Keratinocyte (primary cell): Measurements from ENCODE around the gene STK24.

Experiments used
- EZH2 ChIP-seq: IDR thresholded peaks from one replicate; pipeline ENCODE4 v1.6.1; 2012; ENCODE audit warnings: inconsistent platforms, mild to moderate bottlenecking, low read length, moderate library complexity
- TF ChIP-seq, protein P1 (sequence below), 3 experiments: IDR thresholded peaks in 1 of 3; conservative IDR thresholded peaks in 1 of 3; optimal IDR thresholded peaks in 1 of 3; 2 replicates in 2 of 3; 3 replicates in 1 of 3; pipeline versions ENCODE3 to v1.5.1; 2011; ENCODE audit warnings: low read length in 3 of 3, mild to moderate bottlenecking in 3 of 3, moderate library complexity in 2 of 3, control low read depth in 1 of 3, inconsistent platforms in 1 of 3; ENCODE audit not compliant: insufficient read depth in 2 of 3; ENCODE audit errors: extremely low read depth in 1 of 3

DNA sequence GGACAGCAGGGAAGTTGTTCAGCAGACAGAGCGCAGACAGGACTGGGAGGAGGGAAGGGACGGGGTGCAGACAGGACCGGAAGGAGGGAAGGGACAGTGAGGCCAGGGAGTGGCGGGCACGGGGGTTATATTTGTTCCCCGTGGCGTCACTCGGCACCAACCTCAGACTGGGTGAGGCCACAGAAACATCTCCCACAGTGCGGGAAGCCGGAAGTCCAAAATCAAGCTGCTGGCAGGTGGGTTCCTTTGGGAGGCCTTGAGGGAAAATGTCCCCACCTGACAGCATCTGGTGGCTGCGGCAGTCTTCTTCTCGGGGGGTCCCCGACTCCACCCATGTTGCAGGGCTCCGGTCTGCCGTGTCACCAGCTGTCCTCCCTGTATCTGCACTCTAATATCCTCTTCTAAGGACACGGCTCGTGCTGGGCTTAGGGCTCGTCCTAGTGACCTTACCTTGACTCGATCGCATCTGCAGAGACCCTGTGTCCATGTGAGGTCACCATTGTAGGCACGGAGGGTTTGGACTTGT, 133.0 kb downstream of the STK24 start:
- TF ChIP-seq, protein P1, sequence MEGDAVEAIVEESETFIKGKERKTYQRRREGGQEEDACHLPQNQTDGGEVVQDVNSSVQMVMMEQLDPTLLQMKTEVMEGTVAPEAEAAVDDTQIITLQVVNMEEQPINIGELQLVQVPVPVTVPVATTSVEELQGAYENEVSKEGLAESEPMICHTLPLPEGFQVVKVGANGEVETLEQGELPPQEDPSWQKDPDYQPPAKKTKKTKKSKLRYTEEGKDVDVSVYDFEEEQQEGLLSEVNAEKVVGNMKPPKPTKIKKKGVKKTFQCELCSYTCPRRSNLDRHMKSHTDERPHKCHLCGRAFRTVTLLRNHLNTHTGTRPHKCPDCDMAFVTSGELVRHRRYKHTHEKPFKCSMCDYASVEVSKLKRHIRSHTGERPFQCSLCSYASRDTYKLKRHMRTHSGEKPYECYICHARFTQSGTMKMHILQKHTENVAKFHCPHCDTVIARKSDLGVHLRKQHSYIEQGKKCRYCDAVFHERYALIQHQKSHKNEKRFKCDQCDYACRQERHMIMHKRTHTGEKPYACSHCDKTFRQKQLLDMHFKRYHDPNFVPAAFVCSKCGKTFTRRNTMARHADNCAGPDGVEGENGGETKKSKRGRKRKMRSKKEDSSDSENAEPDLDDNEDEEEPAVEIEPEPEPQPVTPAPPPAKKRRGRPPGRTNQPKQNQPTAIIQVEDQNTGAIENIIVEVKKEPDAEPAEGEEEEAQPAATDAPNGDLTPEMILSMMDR (optimal IDR thresholded peaks at IDR 0.05 in 1 of 3, IDR thresholded peaks at IDR 0.05 in 1 of 3, conservative IDR thresholded peaks at IDR 0.05 in 1 of 3; ENCODE audit: extremely low read depth in 1 of 3, insufficient read depth in 2 of 3, low read length in 3 of 3): no peak
- no peak for TF ChIP-seq EZH2
